WERI-Rb-1 (cell line): ENCODE results near the gene ZNF749.
A peak's percentile ranks its signal among the peaks of the same experiment; 100 is the strongest.

Experiments
- DNase-seq: peaks from one replicate; pipeline ENCODE4 v3.0.0-alpha.2; 2020
- H3K27ac ChIP-seq: fragments of 250-450 bp; sonication (Bioruptor Pico); 2 replicates; pipeline ENCODE4 v1.5.1; 2020; ENCODE audit warnings: mild to moderate bottlenecking, moderate library complexity
- H3K27me3 ChIP-seq: fragments of 250-450 bp; sonication (Bioruptor Pico); 2 replicates; pipeline ENCODE4 v1.5.1; 2021; ENCODE audit warnings: mild to moderate bottlenecking, low read depth, moderate library complexity; ENCODE audit not compliant: insufficient read depth, severe bottlenecking
- H3K36me3 ChIP-seq: fragments of 250-450 bp; sonication (Bioruptor Pico); 2 replicates; pipeline ENCODE4 v1.5.1; 2020; ENCODE audit warnings: mild to moderate bottlenecking, moderate library complexity
- H3K4me3 ChIP-seq: 2 replicates; pipeline ENCODE4 v1.5.1; 2011; ENCODE audit warnings: low read depth, mild to moderate bottlenecking, control low read depth, low read length
- H3K9me3 ChIP-seq: fragments of 250-450 bp; sonication (Bioruptor Pico); 2 replicates; pipeline ENCODE4 v1.5.1; 2021; ENCODE audit warnings: mild to moderate bottlenecking, moderate library complexity; ENCODE audit not compliant: severe bottlenecking
- TF ChIP-seq, protein P1 (sequence below): IDR thresholded peaks from 2 replicates; pipeline ENCODE4 v1.5.1; 2011; ENCODE audit warnings: low read depth, mild to moderate bottlenecking, control low read depth, inconsistent platforms, low read length

The ZNF749 gene

GRCh38 chr19:57443121-57443696, 8.1 kb downstream of the ZNF749 start:
- peaks cover 44% of the 10 kb centered on the region for H3K36me3 ChIP-seq
- TF ChIP-seq, protein P1, sequence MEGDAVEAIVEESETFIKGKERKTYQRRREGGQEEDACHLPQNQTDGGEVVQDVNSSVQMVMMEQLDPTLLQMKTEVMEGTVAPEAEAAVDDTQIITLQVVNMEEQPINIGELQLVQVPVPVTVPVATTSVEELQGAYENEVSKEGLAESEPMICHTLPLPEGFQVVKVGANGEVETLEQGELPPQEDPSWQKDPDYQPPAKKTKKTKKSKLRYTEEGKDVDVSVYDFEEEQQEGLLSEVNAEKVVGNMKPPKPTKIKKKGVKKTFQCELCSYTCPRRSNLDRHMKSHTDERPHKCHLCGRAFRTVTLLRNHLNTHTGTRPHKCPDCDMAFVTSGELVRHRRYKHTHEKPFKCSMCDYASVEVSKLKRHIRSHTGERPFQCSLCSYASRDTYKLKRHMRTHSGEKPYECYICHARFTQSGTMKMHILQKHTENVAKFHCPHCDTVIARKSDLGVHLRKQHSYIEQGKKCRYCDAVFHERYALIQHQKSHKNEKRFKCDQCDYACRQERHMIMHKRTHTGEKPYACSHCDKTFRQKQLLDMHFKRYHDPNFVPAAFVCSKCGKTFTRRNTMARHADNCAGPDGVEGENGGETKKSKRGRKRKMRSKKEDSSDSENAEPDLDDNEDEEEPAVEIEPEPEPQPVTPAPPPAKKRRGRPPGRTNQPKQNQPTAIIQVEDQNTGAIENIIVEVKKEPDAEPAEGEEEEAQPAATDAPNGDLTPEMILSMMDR: no peak
- H3K9me3 ChIP-seq: no peaks in the 10 kb centered on the region
- H3K27me3 ChIP-seq: no peaks in the 10 kb centered on the region
- no peak for DNase-seq
- H3K27ac ChIP-seq: no peak overlapping the region
- H3K4me3 ChIP-seq: no peak overlapping the region

- H3K27me3 ChIP-seq: no peaks in the 10 kb centered on the region
- H3K27ac ChIP-seq: no peak overlapping the region
- TF ChIP-seq, protein P1: no peak
- no peaks in the 10 kb centered on the region; the same call in none of the 2 replicates for H3K36me3 ChIP-seq
- H3K4me3 ChIP-seq: no peak overlapping the region
- no peaks in the 10 kb centered on the region for H3K9me3 ChIP-seq
- DNase-seq: no peak
Observed at GRCh38 chr19:57452307-57452706, 17.2 kb downstream of the ZNF749 start.

- H3K9me3 ChIP-seq: no peaks in the 10 kb centered on the region
- peak; percentile 49 for DNase-seq
- H3K4me3 ChIP-seq: no peak overlapping the region
- H3K27ac ChIP-seq: no peak overlapping the region
- TF ChIP-seq, protein P1: peak; percentile 61
- peaks cover 13% of the 10 kb centered on the region for H3K36me3 ChIP-seq
- H3K27me3 ChIP-seq: no peaks in the 10 kb centered on the region
Observed at GRCh38 chr19:57465680-57466381, 30.7 kb downstream of the ZNF749 start.

DNA sequence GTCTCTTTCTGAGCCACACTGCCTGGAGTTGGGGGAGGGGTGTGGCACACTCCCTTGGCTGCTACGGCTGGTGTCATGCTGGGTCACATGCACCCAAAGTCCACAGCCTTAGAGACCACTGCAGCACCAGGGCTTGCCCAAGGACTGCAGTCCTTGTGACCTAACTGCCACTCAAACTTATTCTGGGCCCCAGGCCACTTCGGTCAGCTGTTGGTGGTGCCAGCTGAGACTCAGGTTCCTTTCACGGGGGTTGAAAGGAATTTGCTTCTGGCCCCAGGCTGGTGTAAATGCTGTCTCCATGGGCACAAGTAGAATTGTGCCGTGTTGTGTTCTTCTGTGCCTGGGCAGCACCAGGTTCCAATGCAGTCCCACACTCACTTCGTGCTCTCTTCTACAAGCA, 31.4 kb downstream of the ZNF749 start:
- Histone ChIP-seq H3K9me3 (no peaks in the 10 kb centered on the region), H3K36me3 (peaks cover 16% of the 10 kb centered on the region), H3K27ac (no peak overlapping the region), H3K27me3 (no peaks in the 10 kb centered on the region), H3K4me3 (no peak overlapping the region)
- TF ChIP-seq, protein P1: no peak
- DNase-seq: no peak

- Histone ChIP-seq H3K36me3 (peaks cover 58% of the 10 kb centered on the region), H3K27me3 (no peaks in the 10 kb centered on the region), H3K27ac (no peak overlapping the region), H3K4me3 (no peak overlapping the region), H3K9me3 (peaks cover 25% of the 10 kb centered on the region)
- DNase-seq: no peak
- TF ChIP-seq, protein P1: no peak
Observed at GRCh38 chr19:57473646-57474045, 38.5 kb downstream of the ZNF749 start.
